HT-29 (cell line): ENCODE results near the gene TTYH1. TPM values are rescaled to one million over a fixed set of nuclear protein-coding genes. Genes with fewer than 3 reads are reported as not detected.

ENCODE experiments used
- DNase-seq: peaks from one replicate; pipeline ENCODE4 v3.0.0-alpha.2; 2015; ENCODE audit warnings: low spot score
- small RNA-seq: library from RNA; depleted of rRNA; stranded (forward); fragments of <200 nt; gene quantifications from one replicate; pipeline ENCODE3, GENCODE V24; 2014
- total RNA-seq: library from RNA; depleted of rRNA; stranded (reverse); fragments of >200 nt; shearing (Covaris generic); gene quantifications from 2 replicates; pipeline ENCODE4 v1.2.3, GENCODE V29; 2014; rRNA removed

TTYH1 gene
- total RNA-seq, 1 experiment from 2014 or later = not detected

- DNase-seq = no peak
These were observed 60.4 kb downstream of the TTYH1 start for GRCh38 chr19:54475706-54476105.

- peak; percentile 62 for DNase-seq
These were observed 62.4 kb downstream of the TTYH1 start for GRCh38 chr19:54477650-54478049.

GRCh38 chr19:54478677-54479266 is 63.5 kb downstream of the TTYH1 start:
- peak; percentile 76 for DNase-seq

GRCh38 chr19:54480051-54480450 is 64.8 kb downstream of the TTYH1 start:
- DNase-seq = no peak

- DNase-seq = peak; percentile 86
These were observed 66.2 kb downstream of the TTYH1 start for GRCh38 chr19:54481326-54481930.

GRCh38 chr19:54482889-54483288 is 67.6 kb downstream of the TTYH1 start:
- DNase-seq = no peak

- DNase-seq = no peak
These were observed 69.2 kb downstream of the TTYH1 start for GRCh38 chr19:54484451-54484850.

GRCh38 chr19:54485851-54486250 is 70.6 kb downstream of the TTYH1 start:
- DNase-seq = no peak

Small RNA genes lying within 50 kb of the gene (small RNA-seq; reads per million reads assigned to genes)
- not detected for gene AC245884.3

Other genes with a start within 250 kb of the TTYH1 start
- 22.5 and 45.3 TPM in 2 replicates for gene TMC4, start 242.3 kb upstream of the TTYH1 start, total RNA-seq
- gene MBOAT7, start 225.9 kb upstream of the TTYH1 start, total RNA-seq = 266 and 285 TPM in 2 replicates
- gene TSEN34, start 224.2 kb upstream of the TTYH1 start, total RNA-seq = 234 and 255 TPM in 2 replicates
- 4,595 and 4,707 TPM in 2 replicates for gene RPS9, start 214.6 kb upstream of the TTYH1 start, total RNA-seq
- not detected in 2 replicates for gene LILRB3, start 192.5 kb upstream of the TTYH1 start, total RNA-seq
- not detected in 2 replicates for gene LILRA6, start 172.7 kb upstream of the TTYH1 start, total RNA-seq
- 0.08 TPM in 1 of 2 replicates, not detected in the other for gene LILRB5, start 158.2 kb upstream of the TTYH1 start, total RNA-seq
- not detected in 2 replicates for gene LILRB2, start 134.4 kb upstream of the TTYH1 start, total RNA-seq
- gene LILRA5, start 102.3 kb upstream of the TTYH1 start, total RNA-seq = not detected in 2 replicates
- gene LILRA4, start 76.3 kb upstream of the TTYH1 start, total RNA-seq = not detected in 2 replicates
- not detected in 2 replicates for gene LAIR1, start 50.5 kb upstream of the TTYH1 start, total RNA-seq
- 153 TPM in 2 replicates for gene LENG8, start 33.7 kb downstream of the TTYH1 start, total RNA-seq
- gene LENG9, start 48.3 kb downstream of the TTYH1 start, total RNA-seq = 40.2 and 46.4 TPM in 2 replicates
- 59.0 and 72.4 TPM in 2 replicates for gene CDC42EP5, start 57.8 kb downstream of the TTYH1 start, total RNA-seq
- gene LAIR2, start 87.4 kb downstream of the TTYH1 start, total RNA-seq = not detected in 2 replicates
- not detected in 2 replicates for gene LILRA2, start 158.3 kb downstream of the TTYH1 start, total RNA-seq
- not detected in 2 replicates for gene LILRA1, start 178.2 kb downstream of the TTYH1 start, total RNA-seq
- not detected in 2 replicates for gene LILRB1, start 215.0 kb downstream of the TTYH1 start, total RNA-seq
- gene LILRB4, start 247.5 kb downstream of the TTYH1 start, total RNA-seq = not detected in 2 replicates